ENCODE measurements around the gene NPAS1. TPM values are rescaled to one million over a fixed set of nuclear protein-coding genes. Genes with fewer than 3 reads are reported as not detected.

NPAS1 gene
- total RNA-seq, 2 experiments from 2014 or later = not detected

DNA sequence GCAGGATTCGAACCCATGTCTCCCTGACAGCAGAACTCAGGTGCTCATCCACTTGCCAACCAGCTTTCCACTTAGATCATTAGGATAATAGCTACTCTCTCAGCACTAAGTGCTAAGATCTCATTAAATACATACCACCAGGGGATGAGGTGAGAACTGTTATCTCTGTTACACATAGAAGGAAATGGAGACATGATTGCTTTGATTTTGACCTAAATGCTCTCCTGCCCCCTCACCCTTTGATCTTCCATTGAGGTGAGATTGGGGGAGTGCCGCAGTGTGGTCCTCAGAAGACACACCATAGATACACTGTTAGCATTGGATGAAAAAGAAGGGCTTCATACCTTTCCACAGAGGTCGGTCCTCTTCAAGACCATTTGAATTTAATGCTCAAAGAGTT is 38.9 kb upstream of the NPAS1 start:
- Mint-ChIP-seq H3K9me3 (no peaks in the 10 kb centered on the region), H3K27ac (no peak overlapping the region), H3K36me3 (no peaks in the 10 kb centered on the region), H3K4me1 (ENCODE audit: low read depth) (peaks cover 18% of the 10 kb centered on the region), H3K4me3 (no peak overlapping the region), H3K27me3 (no peaks in the 10 kb centered on the region)
- DNase-seq = no peak
- ChIA-PET CTCF (interaction anchor here (3.4 kb wide), 1 partner anchor 10 kb away, joined by 10 read pairs; no protein-coding TSS in a partner anchor), POLR2A (no interaction called here)
- intact Hi-C loops (cut with micrococcal nuclease) = no loop called here

- H3K9me3 Mint-ChIP-seq = no peaks in the 10 kb centered on the region
- ChIA-PET POLR2A (no interaction called here), CTCF (interaction anchor here (0.6 to 3.4 kb wide), 3 partner anchors 10 to 100 kb away, joined by 3 to 10 read pairs (median 3); no protein-coding TSS in a partner anchor)
- no peaks in the 10 kb centered on the region for H3K27me3 Mint-ChIP-seq
- H3K4me3 Mint-ChIP-seq = no peak overlapping the region
- H3K27ac Mint-ChIP-seq = no peak overlapping the region
- intact Hi-C loops (cut with micrococcal nuclease) = no loop called here
- H3K36me3 Mint-ChIP-seq = no peaks in the 10 kb centered on the region
- H3K4me1 Mint-ChIP-seq (ENCODE audit: low read depth) = peaks cover 18% of the 10 kb centered on the region
- no peak for DNase-seq
Observed at GRCh38 chr19:46981286-46981945, 38.2 kb upstream of the NPAS1 start.

DNA sequence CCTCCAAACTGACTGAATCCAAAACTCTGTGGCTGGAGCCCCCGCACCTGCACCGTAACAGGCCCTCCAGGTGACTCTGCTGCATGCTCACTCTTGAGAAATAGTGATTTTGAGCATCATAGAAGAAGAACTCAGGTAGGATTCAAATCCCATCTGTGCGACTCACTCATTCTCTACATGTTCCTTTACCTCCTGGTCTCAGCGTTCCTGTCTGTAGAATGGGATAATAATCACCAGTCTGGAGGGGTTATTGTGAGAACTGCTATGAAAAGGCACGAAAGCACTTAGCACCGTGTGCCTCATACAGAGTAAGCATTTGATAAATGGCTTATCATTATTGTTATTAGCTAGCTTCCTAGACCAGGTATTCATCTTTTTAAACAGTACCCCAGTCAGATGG is 36.5 kb upstream of the NPAS1 start:
- no peaks in the 10 kb centered on the region for H3K9me3 Mint-ChIP-seq
- POLR2A ChIA-PET = no interaction called here
- H3K4me3 Mint-ChIP-seq = no peak overlapping the region
- no peak overlapping the region for H3K27ac Mint-ChIP-seq
- intact Hi-C loops (cut with micrococcal nuclease) = no loop called here
- peaks cover 11% of the 10 kb centered on the region for H3K4me1 Mint-ChIP-seq (ENCODE audit: low read depth)
- CTCF ChIA-PET = interaction anchor here (3.4 kb wide), 1 partner anchor 8 kb away, joined by 10 read pairs; no protein-coding TSS in a partner anchor
- no peak for DNase-seq
- H3K36me3 Mint-ChIP-seq = no peaks in the 10 kb centered on the region
- H3K27me3 Mint-ChIP-seq = no peaks in the 10 kb centered on the region

DNA sequence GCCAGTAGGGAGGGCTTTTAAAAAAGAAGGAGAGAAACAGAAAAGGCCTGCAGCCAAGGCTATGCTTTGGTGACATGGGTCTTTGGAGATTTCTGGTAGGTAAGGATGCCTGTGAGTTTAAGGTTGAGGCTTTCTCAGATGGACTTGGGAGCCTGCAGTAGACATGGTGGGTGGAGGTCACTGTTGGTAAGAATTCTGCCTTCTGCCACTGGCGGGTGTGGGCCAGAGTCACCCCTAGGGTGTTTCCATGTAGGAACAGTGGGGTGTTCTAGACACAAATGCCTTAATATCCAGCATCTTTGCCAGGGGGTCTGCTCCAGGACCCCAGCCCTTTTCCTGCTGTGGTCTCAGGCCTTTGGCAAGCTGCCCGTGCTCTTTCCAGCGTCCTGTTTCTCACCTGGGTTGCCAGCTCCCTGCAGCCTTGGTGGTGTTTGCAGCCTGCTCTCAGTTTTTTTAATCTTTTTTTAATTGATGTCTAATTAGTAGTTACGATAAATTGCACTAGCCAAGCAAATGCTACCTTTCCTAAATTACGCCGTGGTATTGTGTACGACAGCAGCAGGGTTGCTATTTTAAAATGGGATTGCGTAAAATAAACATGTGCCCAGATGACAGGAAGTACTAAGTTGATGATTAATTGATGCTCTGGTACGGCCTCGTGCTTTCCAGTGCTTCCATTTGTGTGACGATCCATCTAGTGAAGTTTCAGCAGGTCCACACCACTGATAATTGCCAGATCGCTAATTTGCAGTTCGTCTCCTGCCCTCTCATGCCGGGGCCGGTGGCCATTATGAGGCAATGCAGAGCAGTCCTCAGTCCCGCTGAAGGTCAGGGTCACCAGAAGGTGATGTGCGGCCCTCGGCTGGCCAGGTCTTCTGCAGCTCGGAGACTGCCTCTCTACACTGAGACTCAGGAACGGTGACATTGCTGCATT is 35.3 kb upstream of the NPAS1 start:
- intact Hi-C loops (cut with micrococcal nuclease) = no loop called here
- CTCF ChIA-PET = no interaction called here
- H3K27ac Mint-ChIP-seq = no peak overlapping the region
- H3K4me1 Mint-ChIP-seq (ENCODE audit: low read depth) = peaks cover 11% of the 10 kb centered on the region
- no peak overlapping the region for H3K4me3 Mint-ChIP-seq
- no peaks in the 10 kb centered on the region for H3K36me3 Mint-ChIP-seq
- H3K9me3 Mint-ChIP-seq = no peaks in the 10 kb centered on the region
- no peak for DNase-seq
- no peaks in the 10 kb centered on the region for H3K27me3 Mint-ChIP-seq
- POLR2A ChIA-PET = no interaction called here

GRCh38 chr19:46985542-46986415 is 33.9 kb upstream of the NPAS1 start:
- CTCF ChIA-PET = interaction anchor here (1.3 kb wide), 2 partner anchors 27 to 49 kb away, joined by 3 to 5 read pairs; no protein-coding TSS in a partner anchor
- Mint-ChIP-seq H3K27ac (no peak overlapping the region), H3K36me3 (no peaks in the 10 kb centered on the region), H3K4me1 (ENCODE audit: low read depth) (peaks cover 5% of the 10 kb centered on the region), H3K9me3 (no peaks in the 10 kb centered on the region), H3K4me3 (no peak overlapping the region), H3K27me3 (no peaks in the 10 kb centered on the region)
- POLR2A ChIA-PET = no interaction called here
- DNase-seq = no peak
- intact Hi-C loops (cut with micrococcal nuclease) = no loop called here

- POLR2A ChIA-PET = no interaction called here
- H3K4me1 Mint-ChIP-seq (ENCODE audit: low read depth) = peaks cover 10% of the 10 kb centered on the region
- H3K27me3 Mint-ChIP-seq = no peaks in the 10 kb centered on the region
- H3K27ac Mint-ChIP-seq = no peak overlapping the region
- intact Hi-C loops (cut with micrococcal nuclease) = no loop called here
- no peak for DNase-seq
- no peaks in the 10 kb centered on the region for H3K9me3 Mint-ChIP-seq
- H3K4me3 Mint-ChIP-seq = no peak overlapping the region
- peaks cover 4% of the 10 kb centered on the region for H3K36me3 Mint-ChIP-seq
- CTCF ChIA-PET = interaction anchor here (0.9 to 2.2 kb wide), 2 partner anchors 9 to 24 kb away, joined by 3 to 8 read pairs; no protein-coding TSS in a partner anchor
Observed at GRCh38 chr19:46988614-46989230, 30.9 kb upstream of the NPAS1 start.

GRCh38 chr19:46990991-46991676 is 28.5 kb upstream of the NPAS1 start:
- H3K4me1 Mint-ChIP-seq (ENCODE audit: low read depth) = peaks cover 10% of the 10 kb centered on the region
- H3K9me3 Mint-ChIP-seq = no peaks in the 10 kb centered on the region
- H3K27ac Mint-ChIP-seq = peak overlapping the region; percentile 34
- intact Hi-C loops (cut with micrococcal nuclease) = loop anchor here (1.0 to 5.0 kb wide), 3 partner anchors 39 to 135 kb away; partner anchors contain the start of gene ARHGAP35
- ChIA-PET CTCF (interaction anchor here (0.5 to 3.3 kb wide), 31 partner anchors 10 to 233 kb away, joined by 3 to 36 read pairs (median 5); partner anchors contain the start of genes ARHGAP35, SAE1 and ZC3H4), POLR2A (no interaction called here)
- H3K27me3 Mint-ChIP-seq = no peaks in the 10 kb centered on the region
- no peak overlapping the region for H3K4me3 Mint-ChIP-seq
- peak; percentile 76 for DNase-seq
- peaks cover 5% of the 10 kb centered on the region for H3K36me3 Mint-ChIP-seq

DNA sequence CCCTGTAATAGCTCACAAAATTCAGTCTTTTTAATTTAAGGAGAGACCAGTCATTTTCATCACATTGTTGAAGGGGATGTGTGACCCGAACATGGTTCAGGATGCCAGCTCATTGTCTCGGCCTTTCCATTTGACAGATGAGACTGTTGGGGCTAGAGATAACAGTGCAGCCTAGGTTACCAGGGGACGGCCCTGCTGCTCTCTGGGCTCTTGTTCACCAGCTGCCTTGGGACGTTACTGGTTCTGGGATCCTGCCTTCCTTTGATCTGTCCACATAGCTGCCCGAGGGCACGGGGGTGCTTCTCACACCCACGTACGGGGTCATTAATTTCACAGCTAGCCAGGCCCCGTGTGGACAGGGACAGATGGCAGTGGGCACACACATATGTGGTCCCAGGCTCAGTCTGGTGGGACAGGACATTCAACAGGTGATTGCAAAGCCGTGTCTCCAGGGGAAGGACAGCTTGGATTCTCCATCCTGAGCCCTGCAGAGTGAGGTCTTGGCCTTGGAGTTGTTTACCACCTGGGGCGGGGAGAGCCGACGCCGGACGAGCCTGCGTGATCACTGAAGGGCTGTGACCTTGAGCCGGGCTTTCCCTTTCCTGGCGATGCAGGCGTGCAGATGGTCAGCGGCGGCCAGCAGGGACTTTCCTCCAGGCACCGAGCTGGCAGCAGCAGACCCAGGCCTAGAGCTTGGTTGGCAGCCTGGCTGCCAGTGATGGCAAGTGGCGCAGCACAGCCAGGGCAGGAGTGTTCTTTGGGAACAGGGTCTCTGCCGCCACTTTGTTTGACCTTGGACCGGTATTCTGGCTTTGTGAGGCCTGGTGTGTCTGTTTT is 26.7 kb upstream of the NPAS1 start:
- H3K27ac Mint-ChIP-seq = no peak overlapping the region
- POLR2A ChIA-PET = no interaction called here
- intact Hi-C loops (cut with micrococcal nuclease) = loop anchor here (5.0 kb wide), 1 partner anchor 41 kb away; no protein-coding TSS in a partner anchor
- no peaks in the 10 kb centered on the region for H3K9me3 Mint-ChIP-seq
- H3K36me3 Mint-ChIP-seq = peaks cover 5% of the 10 kb centered on the region
- H3K27me3 Mint-ChIP-seq = no peaks in the 10 kb centered on the region
- H3K4me3 Mint-ChIP-seq = no peak overlapping the region
- CTCF ChIA-PET = interaction anchor here (0.6 to 3.3 kb wide), 13 partner anchors 20 to 220 kb away, joined by 3 to 36 read pairs (median 4); partner anchors contain the start of gene ARHGAP35
- no peak for DNase-seq
- peaks cover 10% of the 10 kb centered on the region for H3K4me1 Mint-ChIP-seq (ENCODE audit: low read depth)

DNA sequence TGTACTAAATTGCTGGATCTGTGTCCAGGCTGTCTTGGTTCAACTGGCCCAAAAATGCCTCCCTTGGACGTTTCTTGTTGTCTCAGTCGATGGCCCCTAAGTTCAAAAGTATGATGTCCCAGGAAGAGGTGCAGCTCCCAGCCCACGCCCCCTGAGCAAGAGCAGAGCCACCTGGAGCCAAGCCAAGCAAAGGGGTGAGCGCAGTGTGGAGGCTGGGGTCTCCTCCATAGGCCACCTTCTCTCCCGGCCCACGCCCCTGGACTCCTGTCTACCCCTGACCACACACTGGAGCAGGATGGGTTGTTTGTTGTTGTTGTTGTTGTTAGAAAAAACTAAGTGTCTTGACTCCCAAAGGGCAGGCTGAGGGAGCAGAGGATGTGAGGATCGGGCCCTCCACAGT is 26.0 kb upstream of the NPAS1 start:
- no peak for DNase-seq
- H3K9me3 Mint-ChIP-seq = no peaks in the 10 kb centered on the region
- peaks cover 5% of the 10 kb centered on the region for H3K36me3 Mint-ChIP-seq
- H3K4me3 Mint-ChIP-seq = no peak overlapping the region
- CTCF ChIA-PET = interaction anchor here (0.8 to 2.2 kb wide), 4 partner anchors 19 to 217 kb away, joined by 3 to 10 read pairs (median 4); no protein-coding TSS in a partner anchor
- intact Hi-C loops (cut with micrococcal nuclease) = loop anchor here (5.0 kb wide), 1 partner anchor 41 kb away; no protein-coding TSS in a partner anchor
- POLR2A ChIA-PET = no interaction called here
- H3K27ac Mint-ChIP-seq = no peak overlapping the region
- H3K27me3 Mint-ChIP-seq = no peaks in the 10 kb centered on the region
- peaks cover 10% of the 10 kb centered on the region for H3K4me1 Mint-ChIP-seq (ENCODE audit: low read depth)

- Mint-ChIP-seq H3K4me3 (no peak overlapping the region), H3K4me1 (ENCODE audit: low read depth) (peaks cover 10% of the 10 kb centered on the region), H3K9me3 (no peaks in the 10 kb centered on the region), H3K27me3 (no peaks in the 10 kb centered on the region), H3K36me3 (peaks cover 5% of the 10 kb centered on the region), H3K27ac (no peak overlapping the region)
- ChIA-PET POLR2A (no interaction called here), CTCF (interaction anchor here (1.0 to 2.2 kb wide), 3 partner anchors 19 to 138 kb away, joined by 3 to 10 read pairs (median 4); no protein-coding TSS in a partner anchor)
- intact Hi-C loops (cut with micrococcal nuclease) = loop anchor here (5.0 kb wide), 1 partner anchor 42 kb away; no protein-coding TSS in a partner anchor
- no peak for DNase-seq
Observed at GRCh38 chr19:46994141-46994686, 25.4 kb upstream of the NPAS1 start.

All from activated CD4-positive, alpha-beta memory T cell treated with anti-CD3 and anti-CD28 coated beads for 36 hours (primary cell).